Mesothelial cell of epicardium (in vitro differentiated cells): ENCODE measurements around the gene NR3C1. TPM values are rescaled to one million over a fixed set of nuclear protein-coding genes. Genes with fewer than 3 reads are reported as not detected.

ENCODE experiments used
- DNase-seq, 2 experiments: peaks; one replicate each; pipeline ENCODE4 v3.0.0; 2021; ENCODE audit warnings: low spot score in 2 of 2; ENCODE audit not compliant: unreplicated experiment in 2 of 2
- H3K27ac Mint-ChIP-seq: 2 replicates; pipeline ENCODE4 v1.8.0; 2021; ENCODE audit warnings: mixed read lengths
- H3K27me3 Mint-ChIP-seq: 2 replicates; pipeline ENCODE4 v1.8.0; 2021; ENCODE audit warnings: low read depth, mixed read lengths
- H3K36me3 Mint-ChIP-seq: 2 replicates; pipeline ENCODE4 v1.8.0; 2021; ENCODE audit warnings: mixed read lengths
- H3K4me1 Mint-ChIP-seq: 2 replicates; pipeline ENCODE4 v1.8.0; 2021; ENCODE audit warnings: mixed read lengths
- H3K4me3 Mint-ChIP-seq: 2 replicates; pipeline ENCODE4 v1.8.0; 2021; ENCODE audit warnings: mild to moderate bottlenecking, moderate library complexity, mixed read lengths
- H3K9me3 Mint-ChIP-seq: 2 replicates; pipeline ENCODE4 v1.8.0; 2021; ENCODE audit warnings: mixed read lengths
- total RNA-seq: library from RNA; stranded (reverse); gene quantifications from 3 replicates; pipeline ENCODE4 v1.2.1, GENCODE V29; 2021
- TF ChIP-seq, protein P1 (sequence below): fragments of 200-600 bp; sonication (generic); IDR thresholded peaks from one replicate; pipeline ENCODE4 v1.5.0; 2021; ENCODE audit warnings: antibody characterized with exemption; ENCODE audit not compliant: unreplicated experiment

NR3C1 gene
- total RNA-seq, 1 donor from 2014 or later, result 29.2 TPM

DNA sequence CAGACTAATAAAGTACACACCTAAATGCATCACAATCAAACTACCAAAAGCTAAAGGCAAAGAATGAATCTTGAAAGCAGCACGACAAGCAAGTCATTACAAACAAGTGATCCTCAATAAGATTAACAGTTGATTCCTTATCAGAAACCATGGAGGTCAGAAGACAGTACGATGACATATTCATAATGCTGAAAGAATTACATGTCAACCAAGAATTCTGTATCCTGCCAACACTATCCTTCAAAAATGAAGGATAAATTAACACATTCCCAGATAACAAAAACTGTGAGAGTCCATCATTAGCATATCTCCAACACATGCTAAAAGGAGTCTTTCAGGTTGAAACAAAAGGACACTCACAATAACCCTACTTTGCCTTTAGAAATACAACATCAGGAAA lies 39.4 kb downstream of the NR3C1 start:
- H3K36me3 Mint-ChIP-seq, result peaks cover 25% of the 10 kb centered on the region
- DNase-seq, result no peak
- peaks cover 32% of the 10 kb centered on the region for H3K9me3 Mint-ChIP-seq
- TF ChIP-seq, protein P1, sequence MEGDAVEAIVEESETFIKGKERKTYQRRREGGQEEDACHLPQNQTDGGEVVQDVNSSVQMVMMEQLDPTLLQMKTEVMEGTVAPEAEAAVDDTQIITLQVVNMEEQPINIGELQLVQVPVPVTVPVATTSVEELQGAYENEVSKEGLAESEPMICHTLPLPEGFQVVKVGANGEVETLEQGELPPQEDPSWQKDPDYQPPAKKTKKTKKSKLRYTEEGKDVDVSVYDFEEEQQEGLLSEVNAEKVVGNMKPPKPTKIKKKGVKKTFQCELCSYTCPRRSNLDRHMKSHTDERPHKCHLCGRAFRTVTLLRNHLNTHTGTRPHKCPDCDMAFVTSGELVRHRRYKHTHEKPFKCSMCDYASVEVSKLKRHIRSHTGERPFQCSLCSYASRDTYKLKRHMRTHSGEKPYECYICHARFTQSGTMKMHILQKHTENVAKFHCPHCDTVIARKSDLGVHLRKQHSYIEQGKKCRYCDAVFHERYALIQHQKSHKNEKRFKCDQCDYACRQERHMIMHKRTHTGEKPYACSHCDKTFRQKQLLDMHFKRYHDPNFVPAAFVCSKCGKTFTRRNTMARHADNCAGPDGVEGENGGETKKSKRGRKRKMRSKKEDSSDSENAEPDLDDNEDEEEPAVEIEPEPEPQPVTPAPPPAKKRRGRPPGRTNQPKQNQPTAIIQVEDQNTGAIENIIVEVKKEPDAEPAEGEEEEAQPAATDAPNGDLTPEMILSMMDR, result no peak
- no peak overlapping the region for H3K27ac Mint-ChIP-seq
- H3K4me3 Mint-ChIP-seq, result no peak overlapping the region
- no peaks in the 10 kb centered on the region for H3K27me3 Mint-ChIP-seq
- peaks cover 14% of the 10 kb centered on the region for H3K4me1 Mint-ChIP-seq

DNA sequence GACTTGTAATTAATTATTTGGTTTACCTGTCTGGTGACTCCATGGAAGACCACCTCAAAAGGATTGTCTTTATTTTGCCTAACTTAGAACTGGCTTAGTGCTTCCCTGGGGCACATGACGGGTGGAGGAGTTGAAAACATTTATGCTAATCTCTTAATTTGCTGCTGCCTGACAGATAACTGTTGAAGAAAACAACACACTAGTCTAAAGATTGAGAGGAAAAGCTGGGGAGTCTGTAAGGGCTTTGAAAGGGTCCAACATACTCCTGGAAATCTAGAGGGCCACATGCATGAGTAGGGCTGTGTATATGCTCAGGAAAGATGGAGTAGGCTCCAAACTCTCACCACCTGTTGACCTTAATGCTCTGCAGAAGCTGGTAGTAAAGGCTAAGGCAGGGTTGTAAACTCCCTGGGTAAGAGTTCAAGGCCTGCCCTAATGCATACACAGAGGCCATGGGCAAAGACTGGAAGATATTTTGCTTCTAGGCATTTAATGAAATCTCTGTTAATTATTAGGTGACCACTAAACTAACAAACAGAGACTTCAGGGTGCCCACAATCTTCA lies 40.7 kb downstream of the NR3C1 start:
- no peak overlapping the region for H3K27ac Mint-ChIP-seq
- peaks cover 28% of the 10 kb centered on the region for H3K9me3 Mint-ChIP-seq
- no peak overlapping the region for H3K4me3 Mint-ChIP-seq
- H3K36me3 Mint-ChIP-seq, result peaks cover 17% of the 10 kb centered on the region
- peaks cover 14% of the 10 kb centered on the region for H3K4me1 Mint-ChIP-seq
- H3K27me3 Mint-ChIP-seq, result no peaks in the 10 kb centered on the region
- no peak for DNase-seq
- TF ChIP-seq, protein P1, result no peak

DNA sequence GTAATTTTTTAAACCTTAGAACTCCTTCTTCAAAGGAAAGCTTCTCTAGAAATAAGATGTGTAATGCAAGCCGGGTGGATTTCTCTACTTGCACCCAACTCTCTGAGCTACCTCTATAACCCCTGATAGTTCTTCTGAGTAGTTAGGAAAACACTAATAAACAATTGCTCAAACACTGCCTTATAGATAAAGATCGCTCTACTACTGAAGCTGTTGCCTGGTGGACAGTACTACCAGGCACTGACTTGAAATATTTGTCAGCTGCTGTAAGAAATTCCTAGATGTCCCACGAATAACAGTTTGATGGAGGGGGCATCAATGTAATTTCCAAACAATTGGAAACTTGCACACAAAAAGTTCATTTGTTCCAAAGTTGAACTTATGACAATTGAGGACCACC lies 42.0 kb downstream of the NR3C1 start:
- no peak overlapping the region for H3K4me3 Mint-ChIP-seq
- DNase-seq, result no peak
- H3K27ac Mint-ChIP-seq, result peak overlapping the region; percentile 61
- TF ChIP-seq, protein P1, result no peak
- H3K27me3 Mint-ChIP-seq, result no peaks in the 10 kb centered on the region
- peaks cover 19% of the 10 kb centered on the region for H3K4me1 Mint-ChIP-seq
- H3K9me3 Mint-ChIP-seq, result peaks cover 27% of the 10 kb centered on the region
- peaks cover 17% of the 10 kb centered on the region for H3K36me3 Mint-ChIP-seq

DNA sequence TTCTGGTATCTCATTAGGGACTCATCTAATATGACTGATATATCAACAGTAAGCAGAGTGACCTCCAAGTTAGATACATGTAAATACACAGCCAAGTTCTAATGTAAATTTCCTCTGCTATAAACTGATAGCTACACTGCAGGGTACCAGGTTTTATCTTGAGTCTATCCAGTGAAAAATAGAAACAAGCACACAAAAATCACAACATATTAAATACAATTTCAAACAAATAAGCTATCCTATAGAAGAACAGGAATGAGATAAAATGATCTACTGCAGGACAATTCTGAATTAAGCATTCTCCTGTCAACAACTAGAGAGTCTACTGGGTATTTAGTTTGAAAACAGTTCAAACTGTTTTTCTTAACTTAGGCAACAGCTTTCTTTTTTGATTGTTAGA lies 42.7 kb downstream of the NR3C1 start:
- TF ChIP-seq, protein P1, result no peak
- peaks cover 24% of the 10 kb centered on the region for H3K4me1 Mint-ChIP-seq
- peak overlapping the region; percentile 71 for H3K27ac Mint-ChIP-seq
- H3K27me3 Mint-ChIP-seq, result no peaks in the 10 kb centered on the region
- H3K36me3 Mint-ChIP-seq, result peaks cover 14% of the 10 kb centered on the region
- H3K4me3 Mint-ChIP-seq, result no peak overlapping the region
- H3K9me3 Mint-ChIP-seq, result peaks cover 24% of the 10 kb centered on the region
- no peak for DNase-seq

- Mint-ChIP-seq H3K4me1 (peaks cover 29% of the 10 kb centered on the region), H3K4me3 (no peak overlapping the region)
- TF ChIP-seq, protein P1, result no peak
Measured at GRCh38 chr5:143359869-143360268, 43.6 kb downstream of the NR3C1 start.

More at GRCh38 chr5:143359869-143360268, 43.6 kb downstream of the NR3C1 start:
- no peak for DNase-seq
- peaks cover 10% of the 10 kb centered on the region for H3K36me3 Mint-ChIP-seq
- H3K9me3 Mint-ChIP-seq, result peaks cover 16% of the 10 kb centered on the region
- no peaks in the 10 kb centered on the region for H3K27me3 Mint-ChIP-seq
- no peak overlapping the region for H3K27ac Mint-ChIP-seq
